Esophagus muscularis mucosa (tissue), 3 donors: Measurements from ENCODE around the gene DDX43.

Experiments used
- CTCF ChIP-seq, 3 experiments: fragments of 200-600 bp in 2 of 3; fragments of 450-650 bp in 1 of 3; sonication (generic) in 2 of 3; IDR thresholded peaks; one replicate each; pipeline ENCODE4 v1.5.1; 2017 to 2019; ENCODE audit warnings: antibody characterized with exemption in 3 of 3, mild to moderate bottlenecking in 2 of 3, moderate library complexity in 1 of 3
- POLR2AphosphoS5 ChIP-seq, 2 donors: sonication (generic); formaldehyde crosslinking; IDR thresholded peaks; one replicate each; pipeline ENCODE4 v1.6.1; 2017; ENCODE audit warnings: antibody characterized with exemption in 2 of 2

GRCh38 chr6:73367761-73368355 is 26.8 kb upstream of the DDX43 start:
- no peak for TF ChIP-seq POLR2AphosphoS5 (IDR thresholded peaks at IDR 0.05)
- no peak for TF ChIP-seq CTCF (IDR thresholded peaks at IDR 0.05)
